Uterus (tissue), 2 donors: Measurements from ENCODE around the gene TDG.

Experiments used
- CTCF ChIP-seq, 4 experiments: fragments of 200-600 bp in 2 of 4; fragments of 450-650 bp in 2 of 4; sonication (generic) in 2 of 4; IDR thresholded peaks; one replicate each; pipeline ENCODE4 v1.5.1; 2016 to 2019; ENCODE audit warnings: antibody characterized with exemption in 4 of 4, mild to moderate bottlenecking in 2 of 4, moderate library complexity in 1 of 4
- POLR2A ChIP-seq, 2 donors: fragments of 450-650 bp; IDR thresholded peaks; one replicate each; pipeline ENCODE4 v1.6.1; 2016; ENCODE audit warnings: antibody characterized with exemption in 2 of 2, mild to moderate bottlenecking in 1 of 2, moderate library complexity in 1 of 2

GRCh38 chr12:103956509-103957027 is 9.1 kb upstream of the TDG start:
- TF ChIP-seq CTCF (IDR thresholded peaks at IDR 0.05): no peak
- no peak for TF ChIP-seq POLR2A (IDR thresholded peaks at IDR 0.05)
